Cerebellar nuclear complex (tissue), 1 donor: ENCODE measurements around the gene PCDHB9.
"Not testable (repeated sequence)": the region's sequence is repeated elsewhere in the genome, so short reads cannot be mapped to it uniquely, and the experiment has no call there.

Source experiments
- DNase-seq, 2 experiments: peaks; one replicate each; lab custom pipeline; 2025; lab: John Stamatoyannopoulos, UW

Gene PCDHB9

GRCh38 chr5:141186897-141187512 is at the start of gene PCDHB9:
Gene PCDHB9 (plus strand): TSS chr5:141187161. CDS start chr5:141187319, 158 bp downstream.
- no peak for DNase-seq

GRCh38 chr5:141137346-141137745 is 49.6 kb upstream of the PCDHB9 start:
- not testable (repeated sequence) for DNase-seq

- DNase-seq, result no peak
These were observed 37.1 kb upstream of the PCDHB9 start, which contains the start of gene PCDHB6 for GRCh38 chr5:141149812-141150211. Gene PCDHB6 (plus strand): TSS chr5:141150057. CDS start chr5:141150258, 201 bp downstream.

- no peak for DNase-seq
These were observed 36.6 kb upstream of the PCDHB9 start for GRCh38 chr5:141150224-141150992.

GRCh38 chr5:141150993-141151325 is 36.0 kb upstream of the PCDHB9 start:
- DNase-seq, result no peak

- DNase-seq, result not testable (repeated sequence)
These were observed 35.3 kb upstream of the PCDHB9 start for GRCh38 chr5:141151632-141152031.

- not testable (repeated sequence) for DNase-seq
These were observed 34.9 kb upstream of the PCDHB9 start for GRCh38 chr5:141152096-141152495.

- DNase-seq, result no peak
These were observed 31.2 kb upstream of the PCDHB9 start for GRCh38 chr5:141155540-141156374.

GRCh38 chr5:141157356-141157755 is 29.6 kb upstream of the PCDHB9 start:
- DNase-seq, result not testable (repeated sequence)

- DNase-seq, result not testable (repeated sequence)
These were observed 29.1 kb upstream of the PCDHB9 start for GRCh38 chr5:141157901-141158300.

GRCh38 chr5:141172381-141173204 is 14.4 kb upstream of the PCDHB9 start, which contains the start of gene PCDHB7:
Gene PCDHB7 (plus strand): TSS chr5:141172644. CDS start chr5:141172836, 192 bp downstream.
- DNase-seq, result no peak

GRCh38 chr5:141174291-141175104 is 12.5 kb upstream of the PCDHB9 start:
- not testable (repeated sequence) for DNase-seq

GRCh38 chr5:141175933-141176332 is 11.0 kb upstream of the PCDHB9 start:
- DNase-seq, result no peak

- not testable (repeated sequence) for DNase-seq
These were observed 9.3 kb upstream of the PCDHB9 start, which contains the start of gene PCDHB8 for GRCh38 chr5:141177577-141178191. Gene PCDHB8 (plus strand): TSS chr5:141177790. CDS start chr5:141178035, 245 bp downstream.

- DNase-seq, result not testable (repeated sequence)
These were observed 7.6 kb upstream of the PCDHB9 start for GRCh38 chr5:141179371-141179770.

GRCh38 chr5:141179876-141180275 is 7.1 kb upstream of the PCDHB9 start:
- DNase-seq, result not testable (repeated sequence)

GRCh38 chr5:141180313-141180712 is 6.6 kb upstream of the PCDHB9 start:
- no peak for DNase-seq

- DNase-seq, result no peak
These were observed 4.7 kb upstream of the PCDHB9 start, which contains the start of gene PCDHB16 for GRCh38 chr5:141182248-141182647. Gene PCDHB16 (plus strand): TSS chr5:141182387. CDS start chr5:141182560, 173 bp downstream.

GRCh38 chr5:141184117-141184855 is 2.7 kb upstream of the PCDHB9 start:
- DNase-seq, result not testable (repeated sequence)
